Stimulated activated CD8-positive, alpha-beta memory T cell treated with anti-CD3 and anti-CD28 coated beads, Interleukin-4, amount 100 ng/mL, for 48 hours (primary cell): Measurements from ENCODE around the gene CLCN4.

ENCODE experiments used
- DNase-seq: peaks from one replicate; pipeline ENCODE4 v3.0.0-alpha.2; 2020

CLCN4 gene

GRCh38 chrX:10156199-10157031 lies at the start of gene CLCN4:
Gene CLCN4, plus strand, starts transcription at chrX:10156975. Its CDS starts 28,058 bp downstream, at chrX:10185033.
- no peak for DNase-seq

- no peak for DNase-seq
Measured at GRCh38 chrX:10107483-10107882, 49.3 kb upstream of the CLCN4 start.

GRCh38 chrX:10108288-10108687 lies 48.5 kb upstream of the CLCN4 start:
- DNase-seq = peak; percentile 30

GRCh38 chrX:10109695-10110094 lies 47.1 kb upstream of the CLCN4 start:
- DNase-seq = no peak

GRCh38 chrX:10110316-10110935 lies 46.3 kb upstream of the CLCN4 start:
- no peak for DNase-seq

GRCh38 chrX:10110984-10111363 lies 45.8 kb upstream of the CLCN4 start:
- peak; percentile 69 for DNase-seq

GRCh38 chrX:10111364-10112148 lies 45.2 kb upstream of the CLCN4 start:
- peak; percentile 61 for DNase-seq

- DNase-seq = no peak
Measured at GRCh38 chrX:10112510-10112909, 44.3 kb upstream of the CLCN4 start.

- DNase-seq = no peak
Measured at GRCh38 chrX:10115082-10115481, 41.7 kb upstream of the CLCN4 start.

- DNase-seq = no peak
Measured at GRCh38 chrX:10117301-10117700, 39.5 kb upstream of the CLCN4 start.

GRCh38 chrX:10117864-10118377 lies 38.9 kb upstream of the CLCN4 start:
- DNase-seq = no peak

- no peak for DNase-seq
Measured at GRCh38 chrX:10118530-10118929, 38.2 kb upstream of the CLCN4 start.

GRCh38 chrX:10119399-10119990 lies 37.3 kb upstream of the CLCN4 start:
- DNase-seq = peak; percentile 75

GRCh38 chrX:10120331-10120730 lies 36.4 kb upstream of the CLCN4 start:
- no peak for DNase-seq

- no peak for DNase-seq
Measured at GRCh38 chrX:10120828-10121227, 35.9 kb upstream of the CLCN4 start.

- no peak for DNase-seq
Measured at GRCh38 chrX:10121787-10122186, 35.0 kb upstream of the CLCN4 start.

GRCh38 chrX:10124506-10125247 lies 32.1 kb upstream of the CLCN4 start:
- no peak for DNase-seq

- DNase-seq = no peak
Measured at GRCh38 chrX:10125248-10125615, 31.5 kb upstream of the CLCN4 start.

- DNase-seq = no peak
Measured at GRCh38 chrX:10126044-10126443, 30.7 kb upstream of the CLCN4 start.

- DNase-seq = no peak
Measured at GRCh38 chrX:10126834-10127233, 29.9 kb upstream of the CLCN4 start.

- DNase-seq = no peak
Measured at GRCh38 chrX:10128386-10128785, 28.4 kb upstream of the CLCN4 start.

- DNase-seq = no peak
Measured at GRCh38 chrX:10129229-10129628, 27.5 kb upstream of the CLCN4 start.
